Stimulated activated CD8-positive, alpha-beta memory T cell treated with anti-CD3 and anti-CD28 coated beads, Interleukin-4, amount 100 ng/mL, for 48 hours (primary cell): Measurements from ENCODE around the gene ZBTB18.
"Not testable (repeated sequence)": the region's sequence is repeated elsewhere in the genome, so short reads cannot be mapped to it uniquely, and the experiment has no call there.

Experiments
- DNase-seq: peaks from one replicate; pipeline ENCODE4 v3.0.0-alpha.2; 2020

ZBTB18 gene

DNA sequence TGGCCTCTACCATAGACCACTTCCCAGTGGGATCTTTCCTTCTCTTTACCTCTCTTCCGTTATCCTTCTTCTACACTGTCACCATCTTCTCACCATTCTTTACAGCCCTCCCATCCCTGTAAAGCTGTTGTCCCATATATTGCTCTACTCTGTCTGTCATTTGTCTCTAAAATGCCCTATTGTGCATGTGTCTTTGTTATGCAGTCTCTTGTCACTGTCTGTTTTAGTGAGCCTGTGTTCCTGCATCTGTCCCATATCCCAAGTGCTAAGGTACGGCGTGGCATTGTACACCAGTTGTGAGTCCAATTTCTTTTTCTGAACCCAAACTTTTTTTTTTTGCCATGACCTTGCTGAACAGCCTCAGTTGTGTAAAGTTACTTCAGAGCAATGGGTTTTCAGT lies 8.8 kb upstream of the ZBTB18 start:
- DNase-seq: no peak

DNA sequence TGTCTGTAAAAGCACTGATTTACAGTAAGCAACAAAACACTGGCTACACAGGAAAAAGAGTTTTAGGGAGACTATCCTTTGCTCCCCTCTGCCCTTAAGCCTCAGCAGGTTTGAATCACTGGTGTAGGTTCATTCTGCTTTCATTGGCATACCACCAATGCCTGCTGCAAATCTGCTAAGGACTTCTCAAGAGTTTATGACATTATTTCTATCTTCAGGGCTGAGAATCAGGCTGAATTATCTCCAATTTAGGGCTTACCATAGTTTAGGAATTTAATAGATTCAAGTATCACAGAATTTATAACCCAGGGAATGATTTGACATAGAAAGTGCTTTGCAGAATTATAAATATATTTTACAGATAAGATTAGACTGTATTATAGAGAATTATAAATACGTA lies 6.7 kb upstream of the ZBTB18 start:
- DNase-seq: no peak

DNA sequence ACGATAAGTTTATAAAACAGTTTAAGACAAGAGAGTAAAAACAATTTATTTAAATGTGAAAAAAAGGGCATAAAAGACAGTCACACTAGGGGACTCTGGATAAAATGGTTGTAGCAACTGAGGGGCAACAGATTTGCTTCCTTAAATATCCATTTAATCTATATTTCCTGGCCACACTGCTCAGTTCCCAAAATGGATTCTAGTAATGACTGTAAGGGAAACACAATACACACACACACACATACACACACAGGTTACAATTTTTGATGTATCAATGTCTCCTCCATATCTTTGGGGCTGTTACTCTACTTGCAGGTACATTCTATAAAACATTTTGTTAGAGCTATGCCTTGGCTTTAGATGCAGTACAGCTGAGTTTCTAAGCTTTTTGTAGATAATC lies 4.8 kb upstream of the ZBTB18 start:
- DNase-seq: not testable (repeated sequence)

DNA sequence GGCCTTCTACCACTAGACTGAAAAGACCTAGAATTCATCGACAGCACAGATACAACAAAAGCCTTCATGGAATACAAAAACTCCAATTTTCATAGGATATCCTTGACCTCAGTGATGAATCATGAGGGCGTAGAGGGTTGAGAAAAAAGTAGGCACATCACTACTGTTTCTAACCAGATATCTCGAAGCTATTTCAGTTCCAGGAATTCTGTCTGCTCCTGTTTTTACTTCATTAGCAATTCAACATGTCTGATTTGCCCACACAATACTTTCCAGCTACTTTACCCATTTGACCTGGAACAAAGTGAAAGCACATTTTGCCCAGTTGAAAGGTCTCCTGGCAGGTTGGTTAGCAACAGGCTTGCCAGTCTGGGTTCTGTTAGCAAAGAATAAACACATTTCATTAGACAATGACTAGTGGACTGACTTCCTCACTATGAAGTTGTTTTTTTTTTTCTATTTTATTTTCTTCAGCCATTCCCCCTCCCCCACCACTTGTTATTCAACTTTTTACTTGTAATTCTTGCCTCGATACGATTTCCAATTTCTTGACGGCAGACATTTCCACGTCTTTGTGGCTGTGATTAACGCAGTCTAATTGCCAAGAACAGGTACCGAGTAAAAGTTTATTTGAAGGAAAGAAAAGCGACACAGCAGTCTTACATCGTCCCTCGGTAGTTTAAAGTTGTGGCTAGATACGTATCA lies 4.0 kb upstream of the ZBTB18 start:
- no peak for DNase-seq

DNA sequence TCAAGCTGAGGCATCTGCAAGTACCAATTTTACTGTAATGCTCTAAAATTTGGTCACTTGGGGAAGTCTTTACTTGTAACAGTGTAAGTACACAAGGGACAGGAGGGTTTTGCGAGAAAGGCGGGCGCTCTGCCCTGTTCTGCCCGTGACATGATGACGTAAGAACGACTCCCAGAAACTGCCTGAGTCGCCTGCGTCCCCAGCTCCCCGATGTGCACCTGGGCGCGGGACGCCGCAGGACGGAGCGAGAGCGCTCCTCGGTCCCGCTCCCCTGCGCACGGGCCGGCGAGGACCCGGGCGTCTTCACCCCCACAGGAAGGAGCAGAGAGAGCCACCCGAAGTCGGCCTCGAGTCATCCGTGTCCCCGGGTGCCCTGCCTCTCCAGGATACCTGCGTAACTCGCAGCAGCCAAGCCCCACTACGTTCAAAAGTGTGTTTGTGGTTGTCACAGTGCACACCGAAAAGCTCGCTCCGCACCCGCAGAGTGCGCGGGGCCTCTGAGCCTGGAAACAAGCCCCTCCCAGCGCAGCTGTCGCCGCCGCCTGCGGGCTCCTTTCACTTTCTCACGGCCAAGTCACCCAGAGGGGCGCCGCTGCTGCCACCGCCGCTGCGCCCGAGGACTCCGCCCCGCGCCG lies 3.3 kb upstream of the ZBTB18 start:
- no peak for DNase-seq

GRCh38 chr1:244048256-244049161 lies 2.6 kb upstream of the ZBTB18 start:
- DNase-seq: peak; percentile 95

- DNase-seq: peak; percentile 37
Observed at GRCh38 chr1:244049162-244050013, 1.7 kb upstream of the ZBTB18 start.

GRCh38 chr1:244050014-244050834 lies 859 bp upstream of the ZBTB18 start:
- no peak for DNase-seq

DNA sequence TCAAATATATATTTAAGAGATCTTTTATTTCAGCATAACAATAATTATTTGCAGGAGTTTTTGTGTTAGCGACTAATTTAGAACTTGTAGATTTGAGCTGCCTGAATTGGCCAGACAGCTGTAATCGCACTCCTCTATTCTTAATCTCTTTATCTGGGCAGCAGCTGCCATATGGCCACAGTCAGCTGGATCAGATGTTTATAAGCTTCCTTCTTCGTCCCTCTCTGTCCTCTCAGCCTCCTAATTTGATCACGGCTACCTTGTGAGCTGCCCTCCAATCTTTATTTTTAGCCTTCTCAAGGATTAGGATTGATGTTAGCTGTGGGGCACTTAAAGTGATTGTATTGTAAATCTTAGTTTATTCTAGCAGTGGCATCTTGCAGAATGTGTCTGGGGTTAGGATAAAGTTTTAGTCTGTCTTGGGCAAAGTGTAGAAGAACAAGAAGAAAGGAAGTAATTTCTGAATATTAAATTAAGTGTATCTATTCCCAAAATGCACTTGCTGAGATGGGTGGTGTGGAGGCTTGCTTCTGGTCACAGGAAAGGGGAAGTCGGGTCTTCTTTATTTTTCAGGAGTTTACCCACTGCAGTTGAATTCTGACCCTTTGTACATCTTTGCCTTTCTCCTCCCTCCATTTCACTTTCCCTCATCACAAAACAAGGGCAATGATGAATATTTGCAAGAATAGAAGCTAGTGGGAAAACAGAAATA lies 1.1 kb downstream of the ZBTB18 start:
- no peak for DNase-seq

- DNase-seq: no peak
Observed at GRCh38 chr1:244052728-244053312, 1.7 kb downstream of the ZBTB18 start.

DNA sequence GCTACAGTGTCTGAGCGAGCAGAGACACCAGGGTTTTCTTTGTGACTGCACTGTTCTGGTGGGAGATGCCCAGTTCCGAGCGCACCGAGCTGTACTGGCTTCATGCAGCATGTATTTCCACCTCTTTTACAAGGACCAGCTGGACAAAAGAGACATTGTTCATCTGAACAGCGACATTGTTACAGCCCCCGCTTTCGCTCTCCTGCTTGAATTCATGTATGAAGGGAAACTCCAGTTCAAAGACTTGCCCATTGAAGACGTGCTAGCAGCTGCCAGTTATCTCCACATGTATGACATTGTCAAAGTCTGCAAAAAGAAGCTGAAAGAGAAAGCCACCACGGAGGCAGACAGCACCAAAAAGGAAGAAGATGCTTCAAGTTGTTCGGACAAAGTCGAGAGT lies 2.7 kb downstream of the ZBTB18 start:
- DNase-seq: no peak

DNA sequence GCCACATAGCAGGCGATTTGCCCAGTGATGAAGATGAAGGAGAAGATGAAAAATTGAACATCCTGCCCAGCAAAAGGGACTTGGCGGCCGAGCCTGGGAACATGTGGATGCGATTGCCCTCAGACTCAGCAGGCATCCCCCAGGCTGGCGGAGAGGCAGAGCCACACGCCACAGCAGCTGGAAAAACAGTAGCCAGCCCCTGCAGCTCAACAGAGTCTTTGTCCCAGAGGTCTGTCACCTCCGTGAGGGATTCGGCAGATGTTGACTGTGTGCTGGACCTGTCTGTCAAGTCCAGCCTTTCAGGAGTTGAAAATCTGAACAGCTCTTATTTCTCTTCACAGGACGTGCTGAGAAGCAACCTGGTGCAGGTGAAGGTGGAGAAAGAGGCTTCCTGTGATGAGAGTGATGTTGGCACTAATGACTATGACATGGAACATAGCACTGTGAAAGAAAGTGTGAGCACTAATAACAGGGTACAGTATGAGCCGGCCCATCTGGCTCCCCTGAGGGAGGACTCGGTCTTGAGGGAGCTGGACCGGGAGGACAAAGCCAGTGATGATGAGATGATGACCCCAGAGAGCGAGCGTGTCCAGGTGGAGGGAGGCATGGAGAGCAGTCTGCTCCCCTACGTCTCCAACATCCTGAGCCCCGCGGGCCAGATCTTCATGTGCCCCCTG lies 3.3 kb downstream of the ZBTB18 start:
- no peak for DNase-seq

- DNase-seq: no peak
Observed at GRCh38 chr1:244054924-244055263, 3.8 kb downstream of the ZBTB18 start.

DNA sequence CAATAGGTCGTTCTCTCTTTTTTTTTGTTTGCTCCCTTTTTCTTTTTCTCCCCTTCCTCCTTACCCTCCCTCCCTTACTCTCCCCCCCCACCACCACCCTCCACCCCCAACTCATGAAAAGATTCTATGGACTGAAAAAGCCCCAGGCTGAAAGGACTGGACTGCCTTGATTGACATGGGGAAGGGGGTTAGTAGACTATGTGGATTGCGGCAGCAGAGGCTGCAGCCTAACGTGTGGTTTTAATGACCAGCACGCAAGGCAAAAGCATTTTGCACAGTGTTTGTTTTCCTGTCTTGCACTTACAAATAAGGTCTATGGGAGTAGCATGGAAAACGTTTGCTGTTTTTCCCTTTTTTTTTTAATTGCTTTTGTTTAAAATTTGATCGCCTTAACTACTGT lies 5.5 kb downstream of the ZBTB18 start:
- no peak for DNase-seq

DNA sequence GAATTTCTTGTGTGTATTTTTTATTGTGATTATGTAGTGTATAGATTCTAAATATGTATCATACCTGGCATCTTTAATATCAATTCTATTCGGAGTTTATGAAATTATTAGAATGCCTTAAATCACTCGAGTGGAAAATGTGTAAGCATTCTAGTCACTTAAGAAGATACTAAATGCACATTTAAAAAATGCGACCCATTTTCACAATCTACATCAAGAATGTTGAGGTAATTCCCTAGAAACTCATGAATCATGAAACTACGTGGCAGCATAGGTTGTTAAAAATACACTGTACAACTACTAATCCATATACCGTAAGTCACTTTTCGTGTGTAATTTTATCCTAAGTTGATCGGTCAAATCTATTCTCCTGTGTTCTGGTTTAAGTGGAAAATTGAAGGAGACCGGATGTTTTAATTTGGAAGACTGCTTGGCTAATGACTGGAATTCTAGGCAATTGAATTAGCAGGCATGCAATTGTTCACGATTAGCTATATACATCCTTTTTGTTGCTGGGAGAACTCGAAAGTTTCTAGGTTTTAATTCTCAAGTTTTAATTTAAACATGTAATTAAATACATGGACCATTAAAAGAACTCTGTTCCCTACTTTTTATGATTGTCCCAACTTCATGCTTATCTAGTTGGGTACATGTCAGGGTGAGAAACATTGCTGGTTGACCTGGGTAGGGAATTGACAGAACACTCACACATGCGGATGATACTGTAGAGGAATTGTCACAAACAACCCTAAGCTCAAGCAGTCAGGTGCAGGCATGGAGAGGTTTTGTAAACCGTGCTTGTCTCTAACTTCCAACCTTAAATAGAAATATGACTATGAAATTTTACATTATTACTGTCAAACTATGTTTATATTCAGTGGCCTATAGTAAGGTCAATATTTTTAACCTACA lies 6.6 kb downstream of the ZBTB18 start:
- no peak for DNase-seq

- no peak for DNase-seq
Observed at GRCh38 chr1:244060117-244060516, 9.0 kb downstream of the ZBTB18 start.

DNA sequence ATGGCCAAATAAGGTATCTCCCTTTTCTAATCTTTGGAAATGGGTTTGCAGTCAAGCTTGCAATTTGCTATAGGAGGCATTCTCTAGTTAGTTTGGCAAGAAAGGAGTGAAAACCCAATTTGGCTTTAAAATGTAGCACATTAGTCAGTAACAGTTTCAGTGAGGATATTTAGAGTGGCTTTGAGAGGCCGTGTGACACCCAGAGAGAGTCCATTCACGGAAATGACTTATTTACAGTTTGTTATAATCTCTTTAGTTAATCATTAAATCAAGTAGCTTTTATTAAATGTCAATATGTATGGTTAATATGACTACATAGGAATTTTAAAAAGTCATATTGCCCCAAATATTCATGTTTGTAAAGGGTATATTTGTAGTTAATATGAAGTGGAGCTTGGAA lies 9.6 kb downstream of the ZBTB18 start:
- no peak for DNase-seq

GRCh38 chr1:244062156-244062725 lies 11.2 kb downstream of the ZBTB18 start:
- DNase-seq: no peak

GRCh38 chr1:244063498-244063897 lies 12.4 kb downstream of the ZBTB18 start:
- DNase-seq: no peak
